SK-N-SH (cell line): ENCODE data around the gene SLC2A13. TPM values are rescaled to one million over a fixed set of nuclear protein-coding genes. Genes with fewer than 3 reads are reported as not detected.

Experiments
- CTCF ChIA-PET: fragments of 300-600, 350-600 bp; formaldehyde crosslinking; extraction: SDS; loops from one replicate; lab custom pipeline; 2021; lab: Yijun Ruan, JAX
- POLR2A ChIA-PET: fragments of 350-600 bp; sonication (Branson Sonifier 250); formaldehyde crosslinking; extraction: SDS; loops from one replicate; lab custom pipeline; 2020; ENCODE audit warnings: antibody characterized with exemption, inconsistent platforms; lab: Yijun Ruan, JAX
- DNase-seq: peaks from one replicate; pipeline ENCODE4 v3.0.0; 2012
- H2AFZ ChIP-seq: fragments of 200-600 bp; sonication (generic); 2 replicates; pipeline ENCODE4 v1.8.1; 2016; ENCODE audit warnings: antibody characterized with exemption, mild to moderate bottlenecking, low read depth
- H3F3A ChIP-seq: fragments of 200-600 bp; sonication (generic); replicated peaks from 2 replicates; pipeline ENCODE3; 2016; ENCODE audit warnings: antibody characterized with exemption, mild to moderate bottlenecking; ENCODE audit not compliant: insufficient read depth
- H3K27ac ChIP-seq, 2 experiments: fragments of 200-500 bp in 1 of 2; fragments of 200-600 bp in 1 of 2; sonication (Bioruptor generic) in 1 of 2; sonication (generic), shearing (Covaris generic) in 1 of 2; 2 replicates each; pipeline versions ENCODE4 v1.5.1 to v1.6.1; 2014 to 2016; ENCODE audit warnings: low read depth in 2 of 2, inconsistent platforms in 1 of 2, low read length in 1 of 2, mild to moderate bottlenecking in 1 of 2, mixed read lengths in 1 of 2
- H3K27me3 ChIP-seq: fragments of 200-600 bp; sonication (generic), shearing (Covaris generic); 2 replicates; pipeline ENCODE4 v1.6.1; 2016; ENCODE audit warnings: mixed run types; ENCODE audit not compliant: insufficient read depth
- H3K36me3 ChIP-seq, 2 experiments: fragments of 200-500 bp in 1 of 2; fragments of 200-600 bp in 1 of 2; sonication (Bioruptor generic) in 1 of 2; sonication (generic) in 1 of 2; replicated peaks in 1 of 2; 2 replicates each; pipeline versions ENCODE3 to v1.5.1; 2014 to 2016; ENCODE audit warnings: low read length in 1 of 2, mild to moderate bottlenecking in 1 of 2; ENCODE audit not compliant: insufficient read depth in 2 of 2, control insufficient read depth in 1 of 2
- H3K4me1 ChIP-seq, 2 experiments: fragments of 200-500 bp in 1 of 2; fragments of 200-600 bp in 1 of 2; sonication (Bioruptor generic) in 1 of 2; sonication (generic), shearing (Covaris generic) in 1 of 2; 2 replicates each; pipeline versions ENCODE4 v1.5.1 to v1.6.1; 2014 to 2016; ENCODE audit warnings: low read depth in 1 of 2, low read length in 1 of 2, mixed run types in 1 of 2; ENCODE audit not compliant: insufficient read depth in 2 of 2, control insufficient read depth in 1 of 2
- H3K4me2 ChIP-seq: fragments of 200-600 bp; sonication (generic), shearing (Covaris generic); 2 replicates; pipeline ENCODE4 v1.6.1; 2017; ENCODE audit warnings: mixed run types
- H3K4me3 ChIP-seq, 2 experiments: fragments of 200-500 bp in 1 of 2; fragments of 200-600 bp in 1 of 2; sonication (Bioruptor generic) in 1 of 2; sonication (generic), shearing (Covaris generic) in 1 of 2; 2 replicates each; pipeline versions ENCODE4 v1.5.1 to v1.8.1; 2014 to 2016; ENCODE audit warnings: low read depth in 2 of 2, inconsistent platforms in 1 of 2, low read length in 1 of 2, mild to moderate bottlenecking in 1 of 2, mixed read lengths in 1 of 2, moderate library complexity in 1 of 2
- H3K79me2 ChIP-seq: fragments of 200-600 bp; sonication (generic); 2 replicates; pipeline ENCODE4 v1.8.1; 2017; ENCODE audit warnings: mild to moderate bottlenecking; ENCODE audit not compliant: insufficient read depth
- H3K9ac ChIP-seq: fragments of 200-600 bp; sonication (generic); 2 replicates; pipeline ENCODE4 v1.6.1; 2017; ENCODE audit warnings: mixed run types
- H3K9me2 ChIP-seq: fragments of 200-600 bp; sonication (generic); 2 replicates; pipeline ENCODE4 v1.6.1; 2017; ENCODE audit warnings: mixed run types
- H3K9me3 ChIP-seq: fragments of 200-600 bp; sonication (generic); 2 replicates; pipeline ENCODE4 v1.6.1; 2017; ENCODE audit warnings: mixed run types, mild to moderate bottlenecking, moderate library complexity
- H4K20me1 ChIP-seq: fragments of 200-600 bp; sonication (generic); 2 replicates; pipeline ENCODE4 v1.6.1; 2017; ENCODE audit warnings: mild to moderate bottlenecking, mixed run types; ENCODE audit not compliant: insufficient read depth
- CHD2 ChIP-seq: fragments of 150-350 bp; IDR thresholded peaks from 2 replicates; pipeline ENCODE4 v1.6.1; 2018; ENCODE audit warnings: low read length; ENCODE audit not compliant: partially characterized antibody
- ELF1 ChIP-seq: IDR thresholded peaks from 2 replicates; pipeline ENCODE4 v1.4.0; 2012
- EP300 ChIP-seq, 2 experiments: IDR thresholded peaks; 2 replicates each; pipeline versions ENCODE4 v1.4.0 to v1.6.1; 2012; ENCODE audit warnings: borderline replicate concordance in 1 of 2, low read depth in 1 of 2, low read length in 1 of 2
- FOXJ3 ChIP-seq: sonication (generic); formaldehyde crosslinking; IDR thresholded peaks from 2 replicates; pipeline ENCODE4 v1.5.1; 2020; ENCODE audit warnings: mild to moderate bottlenecking, missing genetic modification reagents
- FOXM1 ChIP-seq: IDR thresholded peaks from 2 replicates; pipeline ENCODE4 v1.4.0; 2012; ENCODE audit warnings: low read depth, mild to moderate bottlenecking
- IRF3 ChIP-seq: fragments of 150-350 bp; IDR thresholded peaks from 2 replicates; pipeline ENCODE4 v1.6.1; 2016; ENCODE audit warnings: mild to moderate bottlenecking, low read depth, low read length
- JUND ChIP-seq: IDR thresholded peaks from 2 replicates; pipeline ENCODE4 v1.4.0; 2012
- MAX ChIP-seq: IDR thresholded peaks from 2 replicates; pipeline ENCODE4 v1.4.0; 2012; ENCODE audit warnings: low read depth
- MEF2A ChIP-seq: IDR thresholded peaks from 2 replicates; pipeline ENCODE4 v1.4.0; 2012; ENCODE audit warnings: low read depth, borderline replicate concordance
- NFIC ChIP-seq: IDR thresholded peaks from 2 replicates; pipeline ENCODE4 v1.4.0; 2012; ENCODE audit warnings: borderline replicate concordance
- NRF1 ChIP-seq: IDR thresholded peaks from 2 replicates; pipeline ENCODE4 v1.6.1; 2012; ENCODE audit warnings: low read depth, mild to moderate bottlenecking, low read length
- RAD21 ChIP-seq: IDR thresholded peaks from 2 replicates; pipeline ENCODE4 v1.6.1; 2012; ENCODE audit warnings: mild to moderate bottlenecking, low read length
- RCOR1 ChIP-seq: fragments of 150-350 bp; IDR thresholded peaks from 2 replicates; pipeline ENCODE4 v1.6.1; 2017; ENCODE audit warnings: antibody characterized with exemption, low read length
- RFX5 ChIP-seq: IDR thresholded peaks from 2 replicates; pipeline ENCODE4 v1.6.1; 2012; ENCODE audit warnings: mild to moderate bottlenecking, improper control_type of control experiment, low read length
- RXRA ChIP-seq: IDR thresholded peaks from 2 replicates; pipeline ENCODE4 v1.4.0; 2012; ENCODE audit warnings: low read depth, mild to moderate bottlenecking, borderline replicate concordance
- SIN3A ChIP-seq: IDR thresholded peaks from 2 replicates; pipeline ENCODE4 v1.6.1; 2012; ENCODE audit warnings: low read depth, mild to moderate bottlenecking, low read length, moderate library complexity, borderline replicate concordance
- SMC3 ChIP-seq: IDR thresholded peaks from 2 replicates; pipeline ENCODE4 v1.6.1; 2012; ENCODE audit warnings: low read depth, low read length, improper control_type of control experiment
- TAF1 ChIP-seq: IDR thresholded peaks from 2 replicates; pipeline ENCODE4 v1.6.1; 2012; ENCODE audit warnings: low read depth, mild to moderate bottlenecking, low read length, moderate library complexity, borderline replicate concordance
- TCF12 ChIP-seq: IDR thresholded peaks from 2 replicates; pipeline ENCODE4 v1.4.0; 2012
- TEAD4 ChIP-seq: IDR thresholded peaks from 2 replicates; pipeline ENCODE4 v1.4.0; 2012; ENCODE audit warnings: mild to moderate bottlenecking, borderline replicate concordance; ENCODE audit not compliant: insufficient read depth
- USF2 ChIP-seq: fragments of 150-350 bp; IDR thresholded peaks from 2 replicates; pipeline ENCODE4 v1.6.1; 2017; ENCODE audit warnings: antibody characterized with exemption, low read length, low read depth, borderline replicate concordance
- YY1 ChIP-seq: IDR thresholded peaks from 2 replicates; pipeline ENCODE4 v1.4.0; 2012; ENCODE audit warnings: low read depth, mild to moderate bottlenecking
- ZBTB33 ChIP-seq: IDR thresholded peaks from 2 replicates; pipeline ENCODE4 v1.4.0; 2012; ENCODE audit warnings: low read depth, borderline replicate concordance
- WGBS: methylation state at CpG from one replicate; pipeline ENCODE4 v1.1.6; 2017; ENCODE audit warnings: low lambda C conversion rate; 5-methylcytosine and 5-hydroxymethylcytosine counted together
- polyA plus RNA-seq, 3 experiments: library from polyadenylated mRNA; depleted of rRNA; stranded (reverse); fragments of >200 nt; gene quantifications; 2 replicates each; pipeline ENCODE4 v1.2.3, GENCODE V29; 2012
- TF ChIP-seq, protein P1 (sequence below): IDR thresholded peaks from 2 replicates; pipeline ENCODE4 v1.4.0; 2012; ENCODE audit warnings: low read depth, borderline replicate concordance
- TF ChIP-seq, protein P2 (sequence below): IDR thresholded peaks from 2 replicates; pipeline ENCODE4; 2012

Gene SLC2A13
- polyA plus RNA-seq, 1 of the 3 experiments (the other 2 are of a cell fraction), result 0.21 TPM

DNA sequence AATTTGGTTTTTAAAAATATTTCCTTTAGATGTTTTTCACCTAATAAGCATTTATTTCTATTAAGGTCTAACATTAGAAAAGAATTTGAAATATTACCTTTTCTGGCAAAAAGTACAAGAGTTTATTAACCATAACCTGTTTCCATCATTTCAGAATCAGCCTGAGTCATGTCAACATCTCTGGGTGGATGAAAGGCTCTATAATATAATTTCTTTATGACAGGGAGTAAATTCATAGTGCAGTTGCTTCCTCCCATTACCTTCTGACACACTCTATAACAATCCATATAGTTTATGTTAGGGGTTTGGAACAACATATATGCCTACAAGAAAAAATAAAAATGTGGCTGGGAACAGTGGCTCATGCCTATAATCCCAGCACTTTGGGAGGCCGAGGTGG is 134.5 kb downstream of the SLC2A13 start:
- TF ChIP-seq CHD2, result no peak
- TF ChIP-seq FOXM1, result no peak
- no peak for TF ChIP-seq NFIC
- TF ChIP-seq MEF2A, result no peak
- TF ChIP-seq RXRA, result no peak
- TF ChIP-seq SMC3, result no peak
- no peak for TF ChIP-seq YY1
- TF ChIP-seq NRF1, result no peak
- no peak for TF ChIP-seq FOXJ3 (CRISPR knock-in tag)
- no peak for TF ChIP-seq TCF12
- TF ChIP-seq USF2, result no peak
- no peak for TF ChIP-seq ZBTB33
- TF ChIP-seq, protein P1, sequence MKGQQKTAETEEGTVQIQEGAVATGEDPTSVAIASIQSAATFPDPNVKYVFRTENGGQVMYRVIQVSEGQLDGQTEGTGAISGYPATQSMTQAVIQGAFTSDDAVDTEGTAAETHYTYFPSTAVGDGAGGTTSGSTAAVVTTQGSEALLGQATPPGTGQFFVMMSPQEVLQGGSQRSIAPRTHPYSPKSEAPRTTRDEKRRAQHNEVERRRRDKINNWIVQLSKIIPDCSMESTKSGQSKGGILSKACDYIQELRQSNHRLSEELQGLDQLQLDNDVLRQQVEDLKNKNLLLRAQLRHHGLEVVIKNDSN, result no peak
- no peak for TF ChIP-seq TEAD4
- TF ChIP-seq RFX5, result no peak
- Histone ChIP-seq H3K4me3 (no peak overlapping the region), H3K27ac (no peak overlapping the region), H3K9me3 (no peaks in the 10 kb centered on the region), H3K9me2 (no peaks in the 10 kb centered on the region), H3F3A (no peaks in the 10 kb centered on the region), H3K9ac (no peak overlapping the region), H3K4me1 (no peaks in the 10 kb centered on the region; a peak in 1 of 4 replicates), H4K20me1 (no peaks in the 10 kb centered on the region), H3K36me3 (no peaks in the 10 kb centered on the region), H3K27me3 (no peaks in the 10 kb centered on the region), H3K79me2 (no peaks in the 10 kb centered on the region), H3K4me2 (no peak overlapping the region), H2AFZ (no peak overlapping the region)
- CTCF ChIA-PET, result interaction anchor here (1.3 kb wide), 1 partner anchor 19 kb away, joined by 4 read pairs; no protein-coding TSS in a partner anchor
- POLR2A ChIA-PET, result no interaction called here
- DNase-seq, result no peak
- WGBS, result 20% methylated on average over 1 of the region's 1 CpG

DNA sequence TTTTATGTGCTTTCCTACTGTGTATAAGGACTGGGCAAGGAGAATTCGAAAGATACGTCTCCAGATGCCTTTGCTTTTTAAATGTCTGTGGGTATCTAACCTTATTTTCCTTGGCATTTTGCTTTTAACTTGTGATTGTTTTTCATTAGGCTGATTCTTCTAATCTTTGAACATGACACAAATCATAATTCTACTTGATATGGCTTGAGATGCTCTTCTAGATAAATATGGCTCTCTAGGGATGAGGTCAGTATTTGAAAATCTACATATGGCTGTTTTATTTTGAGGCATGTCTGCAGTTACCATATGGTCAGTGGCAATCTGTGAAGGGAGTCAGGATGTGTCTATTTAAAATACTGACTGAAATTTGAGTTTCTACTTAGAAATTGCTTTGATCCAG is 139.2 kb downstream of the SLC2A13 start:
- POLR2A ChIA-PET, result no interaction called here
- peak; percentile 46 for DNase-seq
- no peak for TF ChIP-seq TAF1
- TF ChIP-seq MAX, result no peak
- peak in 1 of 2 experiments; percentile 63; a peak in 1 of 4 replicates for TF ChIP-seq EP300 (IDR thresholded peaks at IDR 0.05; ENCODE audit: borderline replicate concordance in 1 of 2, low read depth in 1 of 2, low read length in 1 of 2)
- no peak for TF ChIP-seq ELF1
- no peak for TF ChIP-seq NRF1
- TF ChIP-seq RAD21, result no peak
- TF ChIP-seq NFIC, result no peak
- TF ChIP-seq SIN3A, result no peak
- TF ChIP-seq, protein P2, sequence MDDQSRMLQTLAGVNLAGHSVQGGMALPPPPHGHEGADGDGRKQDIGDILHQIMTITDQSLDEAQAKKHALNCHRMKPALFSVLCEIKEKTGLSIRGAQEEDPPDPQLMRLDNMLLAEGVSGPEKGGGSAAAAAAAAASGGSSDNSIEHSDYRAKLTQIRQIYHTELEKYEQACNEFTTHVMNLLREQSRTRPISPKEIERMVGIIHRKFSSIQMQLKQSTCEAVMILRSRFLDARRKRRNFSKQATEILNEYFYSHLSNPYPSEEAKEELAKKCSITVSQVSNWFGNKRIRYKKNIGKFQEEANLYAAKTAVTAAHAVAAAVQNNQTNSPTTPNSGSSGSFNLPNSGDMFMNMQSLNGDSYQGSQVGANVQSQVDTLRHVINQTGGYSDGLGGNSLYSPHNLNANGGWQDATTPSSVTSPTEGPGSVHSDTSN, result no peak
- TF ChIP-seq JUND, result no peak
- no peak for TF ChIP-seq IRF3
- peak; percentile 59; the same call in 1 of the 2 replicates for TF ChIP-seq RCOR1

More for the DNA sequence above, 139.2 kb downstream of the SLC2A13 start:
- H3K27me3 ChIP-seq, result no peaks in the 10 kb centered on the region
- no peaks in the 10 kb centered on the region for H3F3A ChIP-seq
- H3K4me2 ChIP-seq, result no peak overlapping the region
- H3K4me1 ChIP-seq, result no peaks in the 10 kb centered on the region; a peak in 1 of 4 replicates
- CTCF ChIA-PET, result interaction anchor here (0.7 to 1.3 kb wide), 2 partner anchors 20 to 24 kb away, joined by 3 to 4 read pairs; no protein-coding TSS in a partner anchor
- H3K9ac ChIP-seq, result no peak overlapping the region
- no peaks in the 10 kb centered on the region for H4K20me1 ChIP-seq
- no peaks in the 10 kb centered on the region for H3K9me2 ChIP-seq
- H3K4me3 ChIP-seq, result no peak overlapping the region
- no peaks in the 10 kb centered on the region for H3K9me3 ChIP-seq
- H3K79me2 ChIP-seq, result no peaks in the 10 kb centered on the region
- peak overlapping the region in 1 of 2 experiments; percentile 28; a peak in 1 of 4 replicates for H3K27ac ChIP-seq
- H3K36me3 ChIP-seq, result no peaks in the 10 kb centered on the region
- 23% methylated on average over 2 of the region's 2 CpGs for WGBS
- H2AFZ ChIP-seq, result no peak overlapping the region
